ENCODE measurements around the gene SLC25A12. TPM values are rescaled to one million over a fixed set of nuclear protein-coding genes. Genes with fewer than 3 reads are reported as not detected.
"Not testable (repeated sequence)": the region's sequence is repeated elsewhere in the genome, so short reads cannot be mapped to it uniquely, and the experiment has no call there.

The SLC25A12 gene
- total RNA-seq, 1 donor from 2014 or later: 20.5 TPM

DNA sequence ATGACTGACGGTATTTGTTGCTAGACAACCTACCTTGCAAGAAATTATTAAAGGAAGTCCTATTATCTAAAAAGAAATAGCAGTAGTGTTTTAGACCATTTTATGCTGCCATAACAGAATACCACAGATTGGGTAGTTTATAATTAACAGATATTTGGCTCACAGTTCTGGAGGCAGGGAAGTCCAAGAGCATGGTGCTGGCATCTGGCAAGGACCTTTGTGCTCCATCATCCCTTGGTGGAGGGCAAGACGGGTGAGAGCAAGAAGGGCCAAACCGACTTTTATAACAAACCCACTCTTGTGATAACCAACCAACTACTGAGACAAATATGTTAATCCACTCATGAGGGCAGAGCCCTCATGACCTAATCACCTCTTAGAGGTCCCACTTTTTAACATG is 115.5 kb downstream of the SLC25A12 start:
- Mint-ChIP-seq H3K9me3 (peaks cover 12% of the 10 kb centered on the region), H3K4me3 (no peak overlapping the region), H3K27ac (ENCODE audit: unreplicated experiment) (no peak overlapping the region), H3K27me3 (ENCODE audit: low read depth) (no peaks in the 10 kb centered on the region), H3K36me3 (ENCODE audit: low read depth) (peaks cover 37% of the 10 kb centered on the region), H3K4me1 (no peaks in the 10 kb centered on the region)
- TF ChIP-seq CTCF (conservative IDR thresholded peaks at IDR 0.05): no peak
- no peak for DNase-seq (ENCODE audit: low read depth, low spot score)

- H3K4me1 Mint-ChIP-seq; DNase-seq (ENCODE audit: low read depth, low spot score); H3K4me3 Mint-ChIP-seq; H3K27me3 Mint-ChIP-seq (ENCODE audit: low read depth); H3K27ac Mint-ChIP-seq (ENCODE audit: unreplicated experiment): not testable (repeated sequence)
- Mint-ChIP-seq H3K9me3 (peaks cover 30% of the 10 kb centered on the region), H3K36me3 (ENCODE audit: low read depth) (peaks cover 55% of the 10 kb centered on the region)
These were observed 119.5 kb downstream of the SLC25A12 start for GRCh38 chr2:171774581-171774980.

DNA sequence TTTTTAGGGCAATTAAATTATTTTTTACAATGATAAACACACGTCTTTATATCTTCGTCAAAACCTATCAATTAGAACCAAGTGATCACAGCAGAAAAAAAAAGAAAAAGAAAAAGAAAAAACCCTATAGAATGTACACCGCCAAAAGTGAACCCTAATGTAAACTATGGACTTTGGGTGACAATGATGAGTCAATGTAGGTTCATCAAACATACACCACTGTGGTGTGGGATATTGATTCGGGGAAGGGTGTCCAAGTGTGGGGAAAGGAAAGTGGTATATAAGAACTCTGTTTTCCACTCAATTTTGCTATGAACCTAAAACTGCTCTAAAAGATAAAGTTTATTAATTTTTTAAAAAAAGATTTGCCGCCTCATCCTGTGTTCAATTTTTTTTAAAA is 121.7 kb downstream of the SLC25A12 start:
- H3K4me3 Mint-ChIP-seq: no peak overlapping the region
- TF ChIP-seq CTCF (conservative IDR thresholded peaks at IDR 0.05): no peak
- H3K27me3 Mint-ChIP-seq (ENCODE audit: low read depth): no peaks in the 10 kb centered on the region
- no peak overlapping the region for H3K27ac Mint-ChIP-seq (ENCODE audit: unreplicated experiment)
- H3K9me3 Mint-ChIP-seq: peaks cover 32% of the 10 kb centered on the region
- H3K36me3 Mint-ChIP-seq (ENCODE audit: low read depth): peaks cover 51% of the 10 kb centered on the region
- H3K4me1 Mint-ChIP-seq: no peaks in the 10 kb centered on the region
- no peak for DNase-seq (ENCODE audit: low read depth, low spot score)

DNA sequence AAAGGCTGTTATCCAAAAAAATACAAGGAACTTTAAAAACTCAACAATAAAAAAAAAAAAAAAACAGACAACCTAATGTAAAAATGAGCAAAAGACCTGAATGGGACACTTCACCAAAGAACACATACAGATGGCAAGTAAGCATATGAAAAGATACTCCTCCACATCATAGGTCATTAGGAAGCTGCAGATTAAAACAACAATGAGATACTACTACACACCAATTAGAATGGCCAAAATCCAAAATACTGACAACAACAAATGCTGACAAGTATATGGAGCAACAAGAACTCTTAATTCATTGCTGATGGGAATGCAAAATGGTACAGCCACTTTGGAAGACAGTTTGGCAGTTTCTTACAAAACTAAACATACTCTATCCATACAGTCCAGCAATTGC is 122.6 kb downstream of the SLC25A12 start:
- no peak for TF ChIP-seq CTCF (conservative IDR thresholded peaks at IDR 0.05)
- peaks cover 56% of the 10 kb centered on the region for H3K36me3 Mint-ChIP-seq (ENCODE audit: low read depth)
- H3K9me3 Mint-ChIP-seq: peaks cover 32% of the 10 kb centered on the region
- no peak overlapping the region for H3K4me3 Mint-ChIP-seq
- H3K27ac Mint-ChIP-seq (ENCODE audit: unreplicated experiment): no peak overlapping the region
- no peaks in the 10 kb centered on the region for H3K27me3 Mint-ChIP-seq (ENCODE audit: low read depth)
- no peak for DNase-seq (ENCODE audit: low read depth, low spot score)
- H3K4me1 Mint-ChIP-seq: no peaks in the 10 kb centered on the region

DNA sequence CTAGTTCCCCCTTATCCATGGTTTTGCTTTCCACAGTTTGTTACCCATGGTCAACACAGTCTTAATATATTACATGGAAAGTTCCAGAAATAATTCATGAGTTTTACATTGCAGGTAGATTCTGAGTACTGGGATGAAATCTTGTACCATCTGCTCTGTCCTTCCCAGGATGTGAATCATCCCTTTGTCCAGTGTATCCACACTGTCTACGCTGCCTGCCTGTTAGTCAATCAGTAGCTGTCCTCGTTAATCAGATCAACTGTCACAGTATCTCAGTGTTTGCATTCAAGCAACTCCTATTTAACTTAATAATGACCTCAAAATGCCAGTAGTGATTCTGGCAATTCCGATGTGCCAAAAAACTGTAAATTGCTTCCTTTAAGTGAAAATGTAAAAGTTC is 130.4 kb downstream of the SLC25A12 start:
- Mint-ChIP-seq H3K27ac (ENCODE audit: unreplicated experiment) (no peak overlapping the region), H3K9me3 (no peaks in the 10 kb centered on the region), H3K36me3 (ENCODE audit: low read depth) (peaks cover 34% of the 10 kb centered on the region), H3K4me3 (no peak overlapping the region), H3K27me3 (ENCODE audit: low read depth) (no peaks in the 10 kb centered on the region), H3K4me1 (peaks cover 4% of the 10 kb centered on the region)
- no peak for DNase-seq (ENCODE audit: low read depth, low spot score)
- no peak for TF ChIP-seq CTCF (conservative IDR thresholded peaks at IDR 0.05)

DNA sequence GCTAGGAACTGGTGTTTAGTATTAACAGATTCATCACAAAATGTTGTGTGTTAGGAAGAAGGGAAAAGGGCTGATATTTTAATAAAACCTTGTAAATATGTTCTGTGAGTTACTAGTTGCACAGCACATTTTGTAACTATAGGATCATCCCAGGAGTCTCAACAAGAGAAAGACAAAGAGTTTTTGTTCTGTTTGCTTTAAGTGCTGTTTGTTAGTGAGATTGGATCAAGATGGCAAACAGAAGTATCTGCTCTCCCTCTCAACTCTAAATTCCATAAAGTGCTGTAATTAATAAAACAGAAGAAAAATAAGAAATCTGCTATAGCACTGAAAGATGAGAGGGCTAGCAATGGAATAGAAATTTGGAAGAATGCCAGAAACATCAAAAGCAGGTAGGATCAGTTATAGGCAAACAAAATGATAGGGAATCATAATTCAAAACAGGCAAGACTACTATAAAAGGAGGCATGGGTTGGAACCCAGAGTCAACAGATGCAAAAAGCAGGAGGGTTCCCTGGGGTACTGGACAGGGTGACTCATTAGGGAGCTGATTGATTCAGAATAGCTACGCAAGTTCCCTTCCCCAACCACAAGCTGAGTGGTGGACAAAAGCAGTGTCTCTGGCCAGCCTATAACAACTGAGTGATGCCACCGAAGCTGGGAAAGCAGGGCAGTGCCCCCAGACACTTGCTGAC is 131.0 kb downstream of the SLC25A12 start:
- no peaks in the 10 kb centered on the region for H3K27me3 Mint-ChIP-seq (ENCODE audit: low read depth)
- H3K27ac Mint-ChIP-seq (ENCODE audit: unreplicated experiment): no peak overlapping the region
- H3K4me1 Mint-ChIP-seq: peaks cover 4% of the 10 kb centered on the region
- no peak for TF ChIP-seq CTCF (conservative IDR thresholded peaks at IDR 0.05)
- no peak overlapping the region for H3K4me3 Mint-ChIP-seq
- H3K9me3 Mint-ChIP-seq: peaks cover 5% of the 10 kb centered on the region
- no peak for DNase-seq (ENCODE audit: low read depth, low spot score)
- peaks cover 40% of the 10 kb centered on the region for H3K36me3 Mint-ChIP-seq (ENCODE audit: low read depth)

GRCh38 chr2:171761176-171761575 is 132.9 kb downstream of the SLC25A12 start:
- not testable (repeated sequence) for H3K4me1 Mint-ChIP-seq

DNA sequence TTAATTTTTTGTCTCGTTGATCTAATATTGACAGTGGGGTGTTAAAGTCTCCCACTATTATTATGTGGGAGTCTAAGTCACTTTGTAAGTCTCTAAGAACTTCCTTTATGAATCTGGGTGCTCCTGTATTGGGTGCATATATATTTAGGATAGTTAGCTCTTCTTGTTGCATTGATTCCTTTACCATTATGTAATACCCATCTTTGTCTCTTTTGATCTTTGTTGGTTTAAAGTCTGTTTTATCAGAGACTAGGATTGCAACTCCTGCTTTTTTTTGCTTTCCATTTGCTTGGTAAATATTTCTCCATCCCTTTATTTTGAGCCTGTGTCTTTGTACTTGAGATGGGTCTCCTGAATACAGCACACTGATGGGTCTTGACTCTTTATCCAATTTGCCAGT is 135.3 kb downstream of the SLC25A12 start:
- H3K9me3 Mint-ChIP-seq: peaks cover 14% of the 10 kb centered on the region
- not testable (repeated sequence) for H3K27ac Mint-ChIP-seq (ENCODE audit: unreplicated experiment); H3K4me1 Mint-ChIP-seq; H3K27me3 Mint-ChIP-seq (ENCODE audit: low read depth); H3K4me3 Mint-ChIP-seq; DNase-seq (ENCODE audit: low read depth, low spot score)
- peaks cover 60% of the 10 kb centered on the region for H3K36me3 Mint-ChIP-seq (ENCODE audit: low read depth)

More at GRCh38 chr2:171761176-171761575, 132.9 kb downstream of the SLC25A12 start:
- not testable (repeated sequence) for H3K27me3 Mint-ChIP-seq (ENCODE audit: low read depth); DNase-seq (ENCODE audit: low read depth, low spot score); H3K9me3 Mint-ChIP-seq; H3K4me3 Mint-ChIP-seq
- H3K27ac Mint-ChIP-seq (ENCODE audit: unreplicated experiment): peak overlapping the region; percentile 8
- H3K36me3 Mint-ChIP-seq (ENCODE audit: low read depth): peaks cover 43% of the 10 kb centered on the region
